RWPE2 (cell line): ENCODE data around the gene CNDP2.

ENCODE experiments used
- ATAC-seq: fragments of 200-7000 bp; cut with Tn5 transposase; 3 replicates; pipeline ENCODE4 v1.9.1; 2021; ENCODE audit warnings: low read depth
- DNase-seq: peaks from one replicate; pipeline ENCODE4 v3.0.0-alpha.2; 2020; ENCODE audit warnings: low spot score
- H3K27ac ChIP-seq: fragments of 450-650 bp; 2 replicates; pipeline ENCODE4 v1.5.1; 2017; ENCODE audit warnings: mild to moderate bottlenecking; ENCODE audit not compliant: poor library complexity, severe bottlenecking
- H3K27me3 ChIP-seq: fragments of 250-450 bp; sonication (Bioruptor Pico); 2 replicates; pipeline ENCODE4 v1.5.1; 2021; ENCODE audit warnings: mild to moderate bottlenecking, moderate library complexity; ENCODE audit not compliant: insufficient read depth, poor library complexity, severe bottlenecking
- H3K36me3 ChIP-seq: fragments of 250-450 bp; sonication (Bioruptor Pico); 2 replicates; pipeline ENCODE4 v1.5.1; 2020; ENCODE audit warnings: low read depth, mild to moderate bottlenecking, moderate library complexity
- H3K4me1 ChIP-seq: fragments of 250-450 bp; sonication (Bioruptor Pico); 2 replicates; pipeline ENCODE4 v1.5.1; 2021; ENCODE audit warnings: mild to moderate bottlenecking, moderate library complexity; ENCODE audit not compliant: insufficient read depth, poor library complexity, severe bottlenecking
- H3K4me3 ChIP-seq: fragments of 250-450 bp; sonication (Bioruptor Pico); 2 replicates; pipeline ENCODE4 v1.5.1; 2021; ENCODE audit warnings: mild to moderate bottlenecking, moderate library complexity; ENCODE audit not compliant: severe bottlenecking
- H3K9me3 ChIP-seq: fragments of 250-450 bp; sonication (Bioruptor Pico); 2 replicates; pipeline ENCODE4 v1.5.1; 2021; ENCODE audit warnings: mild to moderate bottlenecking, moderate library complexity; ENCODE audit not compliant: severe bottlenecking
- TF ChIP-seq, protein P1 (sequence below): fragments of 450-650 bp; IDR thresholded peaks from one replicate; pipeline ENCODE4 v1.5.1; 2017; ENCODE audit warnings: mild to moderate bottlenecking, moderate library complexity; ENCODE audit not compliant: poor library complexity, severe bottlenecking

Gene CNDP2

DNA sequence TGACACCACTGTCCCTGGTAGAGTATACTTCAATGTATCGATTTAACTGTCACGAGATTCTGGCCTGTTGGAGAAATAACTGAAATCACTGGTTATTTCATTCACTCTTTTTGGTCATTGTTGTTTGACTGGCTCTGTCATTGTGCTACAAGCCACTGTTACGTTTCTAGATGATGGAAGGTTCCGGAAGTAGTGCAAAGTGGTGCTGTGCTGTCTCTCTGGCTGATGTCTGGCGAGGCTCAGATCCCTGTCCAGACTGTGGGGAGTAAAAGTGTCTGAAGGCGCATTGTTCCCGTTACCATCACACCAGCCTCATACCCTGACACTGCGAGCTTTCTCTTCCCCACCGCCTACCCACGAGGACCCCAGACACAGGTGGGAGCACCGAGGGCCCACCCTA is 49.8 kb downstream of the CNDP2 start:
- Histone ChIP-seq H3K4me3 (no peak overlapping the region), H3K27ac (no peak overlapping the region), H3K9me3 (peaks cover 5% of the 10 kb centered on the region), H3K4me1 (peaks cover 15% of the 10 kb centered on the region), H3K27me3 (no peaks in the 10 kb centered on the region), H3K36me3 (no peaks in the 10 kb centered on the region)
- no peak for ATAC-seq
- TF ChIP-seq, protein P1, sequence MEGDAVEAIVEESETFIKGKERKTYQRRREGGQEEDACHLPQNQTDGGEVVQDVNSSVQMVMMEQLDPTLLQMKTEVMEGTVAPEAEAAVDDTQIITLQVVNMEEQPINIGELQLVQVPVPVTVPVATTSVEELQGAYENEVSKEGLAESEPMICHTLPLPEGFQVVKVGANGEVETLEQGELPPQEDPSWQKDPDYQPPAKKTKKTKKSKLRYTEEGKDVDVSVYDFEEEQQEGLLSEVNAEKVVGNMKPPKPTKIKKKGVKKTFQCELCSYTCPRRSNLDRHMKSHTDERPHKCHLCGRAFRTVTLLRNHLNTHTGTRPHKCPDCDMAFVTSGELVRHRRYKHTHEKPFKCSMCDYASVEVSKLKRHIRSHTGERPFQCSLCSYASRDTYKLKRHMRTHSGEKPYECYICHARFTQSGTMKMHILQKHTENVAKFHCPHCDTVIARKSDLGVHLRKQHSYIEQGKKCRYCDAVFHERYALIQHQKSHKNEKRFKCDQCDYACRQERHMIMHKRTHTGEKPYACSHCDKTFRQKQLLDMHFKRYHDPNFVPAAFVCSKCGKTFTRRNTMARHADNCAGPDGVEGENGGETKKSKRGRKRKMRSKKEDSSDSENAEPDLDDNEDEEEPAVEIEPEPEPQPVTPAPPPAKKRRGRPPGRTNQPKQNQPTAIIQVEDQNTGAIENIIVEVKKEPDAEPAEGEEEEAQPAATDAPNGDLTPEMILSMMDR: no peak
- no peak for DNase-seq

DNA sequence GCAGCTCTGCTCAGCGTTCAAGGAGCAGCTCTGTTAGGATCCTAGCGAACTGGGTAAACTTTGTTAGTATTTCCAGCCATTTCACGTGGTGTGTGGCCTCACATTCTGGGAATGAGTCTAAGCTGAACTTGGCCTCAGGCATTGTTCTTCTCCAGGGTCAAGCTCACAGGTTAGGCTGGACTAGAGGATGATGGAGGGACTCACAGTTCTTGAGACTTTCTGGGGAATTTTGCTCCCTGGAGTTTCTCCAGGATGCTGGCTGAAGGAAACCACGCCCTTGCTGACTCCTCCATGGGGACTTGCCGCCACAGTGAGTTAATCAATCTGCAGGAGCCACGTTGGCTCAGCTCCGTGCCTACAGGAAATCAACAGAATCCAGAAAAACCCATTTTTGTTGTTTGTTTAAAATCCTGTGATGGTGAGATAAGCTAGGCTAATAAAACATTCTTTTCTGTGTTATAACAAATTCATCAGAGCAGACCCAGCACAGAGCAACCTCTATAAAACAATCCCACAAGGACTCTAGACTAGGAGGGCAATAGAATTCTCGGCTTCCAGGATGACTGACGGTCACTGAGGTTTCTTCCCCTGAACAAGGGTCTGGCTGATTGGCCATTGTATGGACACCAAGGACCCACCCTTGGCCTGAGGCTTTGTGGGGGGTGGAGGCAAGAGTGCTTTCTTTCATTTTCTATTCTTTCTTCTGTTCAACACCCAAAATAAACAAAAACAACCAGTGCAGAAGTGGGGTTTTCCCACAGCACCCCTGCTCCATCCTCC is 50.8 kb downstream of the CNDP2 start:
- TF ChIP-seq, protein P1: no peak
- H3K27ac ChIP-seq: no peak overlapping the region
- H3K4me1 ChIP-seq: peaks cover 13% of the 10 kb centered on the region
- ATAC-seq (0 out of 3 replicates have a peak, but pooled peaks have one; percentile 13), DNase-seq (no peak)
- no peaks in the 10 kb centered on the region for H3K36me3 ChIP-seq
- peaks cover 5% of the 10 kb centered on the region for H3K9me3 ChIP-seq
- no peaks in the 10 kb centered on the region for H3K27me3 ChIP-seq
- no peak overlapping the region for H3K4me3 ChIP-seq

DNA sequence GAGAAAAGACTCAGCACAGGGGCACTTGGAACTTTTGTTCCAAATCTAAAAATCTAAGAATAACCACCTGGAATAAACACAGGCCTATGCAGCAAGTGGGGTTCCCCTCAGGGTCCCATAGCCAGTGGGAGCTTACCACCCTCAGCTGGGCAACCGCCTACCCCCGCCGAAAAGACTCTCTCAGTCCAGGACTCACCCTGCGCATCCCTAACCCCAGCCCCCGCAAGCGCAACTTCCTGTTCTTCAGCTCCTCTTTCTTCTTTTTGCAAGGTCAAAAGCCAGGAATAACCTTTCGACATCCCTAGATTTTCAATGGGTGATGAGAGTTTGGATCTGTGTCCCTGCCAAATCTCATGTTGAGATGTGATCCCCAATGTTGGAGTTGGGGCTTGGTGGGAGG is 51.7 kb downstream of the CNDP2 start:
- DNase-seq: no peak
- H3K36me3 ChIP-seq: no peaks in the 10 kb centered on the region
- H3K27ac ChIP-seq: no peak overlapping the region
- peaks cover 5% of the 10 kb centered on the region for H3K9me3 ChIP-seq
- ATAC-seq: no peak
- no peaks in the 10 kb centered on the region for H3K27me3 ChIP-seq
- H3K4me3 ChIP-seq: no peak overlapping the region
- TF ChIP-seq, protein P1: no peak
- H3K4me1 ChIP-seq: peaks cover 4% of the 10 kb centered on the region

DNA sequence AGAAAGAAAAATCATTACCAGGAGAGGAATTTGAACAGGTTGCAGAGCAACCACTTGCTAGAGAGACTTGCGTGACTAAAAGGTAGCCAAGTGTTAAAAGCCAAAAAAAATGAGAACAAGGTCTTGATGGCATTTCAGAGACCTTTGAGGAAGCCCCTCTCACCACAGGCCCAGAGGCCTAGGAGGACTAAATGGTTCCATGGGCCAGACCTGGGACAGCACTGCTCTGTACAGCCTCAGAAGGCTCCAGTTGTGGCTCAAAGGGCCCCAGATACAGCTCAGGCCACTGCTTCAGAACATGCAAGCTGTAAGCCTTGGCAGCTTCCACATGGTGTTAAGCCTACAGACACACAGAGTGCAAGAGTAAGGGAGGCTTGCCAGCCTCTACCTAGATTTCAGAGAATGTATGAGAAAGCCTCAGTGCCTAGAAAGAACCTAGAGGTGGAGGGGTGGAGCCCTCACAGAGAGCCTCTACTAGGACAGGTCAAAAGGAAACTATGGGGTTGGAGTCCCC is 53.5 kb downstream of the CNDP2 start:
- H3K9me3 ChIP-seq: peaks cover 5% of the 10 kb centered on the region
- no peak for ATAC-seq

More for the DNA sequence above, 53.5 kb downstream of the CNDP2 start:
- no peak for DNase-seq
- Histone ChIP-seq H3K4me3 (no peak overlapping the region), H3K4me1 (peaks cover 3% of the 10 kb centered on the region), H3K27ac (no peak overlapping the region), H3K36me3 (no peaks in the 10 kb centered on the region), H3K27me3 (peaks cover 3% of the 10 kb centered on the region)
- TF ChIP-seq, protein P1: no peak
